NCI-H524 treated with DMSO at 0.1 percent for 48 hours (cell line): ENCODE results near the gene TRPM3.

Experiments
- DNase-seq: peaks from one replicate; lab custom pipeline; 2025; lab: John Stamatoyannopoulos, UW

TRPM3 gene

GRCh38 chr9:70607926-70608325 lies 513.5 kb downstream of the TRPM3 start:
- no peak for DNase-seq

GRCh38 chr9:70607329-70607728 lies 514.1 kb downstream of the TRPM3 start:
- no peak for DNase-seq

DNA sequence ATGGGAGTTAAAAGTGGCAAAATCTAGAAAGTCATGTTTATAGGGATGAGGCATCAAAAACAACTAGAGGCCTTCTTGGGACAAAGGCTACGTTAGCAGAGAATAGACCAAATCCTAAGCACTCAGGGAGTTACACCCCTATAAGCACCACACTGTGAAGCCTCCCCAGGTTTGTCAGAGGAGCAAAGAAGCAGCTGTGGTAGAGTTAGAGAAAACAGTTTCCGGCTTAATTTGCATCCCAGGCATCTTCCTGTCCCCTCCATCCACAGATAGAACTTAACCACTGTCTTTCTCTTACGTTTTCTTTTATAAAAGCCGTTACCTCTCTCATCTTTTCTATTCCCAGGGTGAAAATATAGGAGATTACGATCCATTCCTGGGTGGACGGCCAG lies 518.4 kb downstream of the TRPM3 start:
- DNase-seq = no peak

DNA sequence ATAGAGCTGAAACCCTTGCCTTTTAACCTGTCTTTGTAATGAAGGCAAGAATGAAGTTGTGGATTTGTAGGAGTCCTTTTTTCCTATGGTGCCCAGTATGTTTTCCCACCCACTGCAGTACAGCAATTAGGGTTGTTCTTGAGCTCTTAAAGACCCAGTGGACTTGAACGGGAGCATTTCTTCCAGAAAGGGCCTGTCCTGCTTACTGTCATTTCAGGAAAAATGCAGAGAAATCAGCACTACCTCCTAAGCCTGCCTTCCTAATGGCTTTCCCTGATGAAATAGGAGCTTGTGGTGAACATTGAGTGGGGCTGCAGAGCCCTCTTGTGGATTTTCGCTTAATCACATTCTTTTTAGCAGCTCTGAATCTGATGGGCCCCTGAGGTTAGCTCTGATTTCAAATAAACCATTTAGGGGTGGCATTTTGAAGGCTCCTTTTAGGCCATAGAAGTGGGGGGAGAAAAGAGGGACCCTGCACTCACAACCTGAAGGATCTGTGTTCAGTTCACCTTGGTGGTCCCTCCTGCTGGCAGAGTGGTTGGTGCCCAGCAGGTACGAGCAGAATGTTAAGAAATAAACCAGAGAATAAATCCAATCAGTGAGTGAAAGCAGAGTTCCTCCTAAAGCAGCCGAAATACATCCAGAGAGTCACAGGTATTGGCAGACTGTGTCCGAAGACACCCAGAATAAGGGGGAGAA lies 519.0 kb downstream of the TRPM3 start:
- DNase-seq = peak; percentile 5

- DNase-seq = peak; percentile 61
These were observed 520.1 kb downstream of the TRPM3 start for GRCh38 chr9:70601000-70601951.

- no peak for DNase-seq
These were observed 520.9 kb downstream of the TRPM3 start for GRCh38 chr9:70600506-70600905.

GRCh38 chr9:70597886-70598285 lies 523.5 kb downstream of the TRPM3 start:
- no peak for DNase-seq

DNA sequence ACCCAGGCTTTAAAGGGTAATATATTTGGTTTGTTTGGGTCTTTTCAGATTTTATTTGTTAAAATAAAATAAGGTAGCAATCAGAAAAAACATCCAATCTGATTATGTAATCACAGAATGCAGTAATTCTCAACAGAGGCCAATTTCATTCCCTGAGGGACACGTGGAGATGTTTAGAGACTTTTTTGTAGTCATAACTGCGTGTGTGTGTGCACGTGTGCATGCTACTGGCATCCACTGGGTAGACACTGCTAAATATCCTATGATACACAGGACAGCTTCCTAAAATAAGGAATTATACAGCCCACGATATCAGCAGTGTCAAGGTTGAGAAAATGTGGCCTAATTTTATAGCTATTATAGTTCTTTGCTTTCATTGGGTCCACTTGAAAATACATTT lies 526.2 kb downstream of the TRPM3 start:
- no peak for DNase-seq

- peak; percentile 35 for DNase-seq
These were observed 527.0 kb downstream of the TRPM3 start for GRCh38 chr9:70594386-70594944.

DNA sequence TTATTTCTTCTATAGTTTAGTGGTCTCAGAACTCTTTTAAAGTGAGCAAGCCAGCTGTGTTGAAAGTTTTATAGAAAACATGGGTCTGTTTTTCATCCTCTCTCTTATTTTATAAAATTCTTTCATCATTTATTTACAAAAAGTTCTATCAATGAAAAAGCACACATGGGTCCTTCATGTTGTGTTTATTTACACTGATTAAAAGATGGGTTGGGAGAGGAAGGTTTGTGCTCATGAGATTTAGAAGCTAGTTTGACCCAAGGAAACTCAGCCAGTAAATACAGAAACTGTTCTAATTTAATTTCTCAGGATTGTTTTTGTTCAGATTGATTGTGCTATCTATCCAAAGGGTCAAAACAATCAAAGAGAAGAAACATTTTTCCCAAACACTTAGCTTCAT lies 528.2 kb downstream of the TRPM3 start:
- DNase-seq = no peak

GRCh38 chr9:70590315-70590677 lies 531.1 kb downstream of the TRPM3 start:
- DNase-seq = no peak

- DNase-seq = no peak
These were observed 531.7 kb downstream of the TRPM3 start for GRCh38 chr9:70589571-70590314.

GRCh38 chr9:70588999-70589398 lies 532.4 kb downstream of the TRPM3 start:
- DNase-seq = no peak

GRCh38 chr9:70588381-70588780 lies 533.0 kb downstream of the TRPM3 start:
- no peak for DNase-seq

DNA sequence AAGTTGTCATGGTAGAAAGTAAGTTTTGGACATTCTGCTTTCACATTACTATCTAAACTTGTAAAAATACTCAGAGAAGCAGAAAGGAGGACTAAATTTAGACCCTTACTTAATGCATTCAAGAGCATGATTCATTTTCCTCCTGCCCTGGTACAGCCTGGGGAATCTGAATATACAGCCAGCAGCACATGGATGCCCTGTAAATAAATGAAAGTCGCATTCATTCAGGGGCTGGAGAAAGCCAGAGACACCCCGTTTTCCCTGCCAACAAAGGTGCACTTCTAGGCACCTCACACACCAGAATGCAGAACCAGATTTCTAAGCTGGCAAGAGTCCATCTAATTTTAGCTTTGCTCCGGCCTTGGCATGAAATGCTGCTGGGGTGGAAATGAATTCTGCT lies 534.2 kb downstream of the TRPM3 start:
- no peak for DNase-seq

- DNase-seq = no peak
These were observed 534.9 kb downstream of the TRPM3 start for GRCh38 chr9:70586476-70586875.

DNA sequence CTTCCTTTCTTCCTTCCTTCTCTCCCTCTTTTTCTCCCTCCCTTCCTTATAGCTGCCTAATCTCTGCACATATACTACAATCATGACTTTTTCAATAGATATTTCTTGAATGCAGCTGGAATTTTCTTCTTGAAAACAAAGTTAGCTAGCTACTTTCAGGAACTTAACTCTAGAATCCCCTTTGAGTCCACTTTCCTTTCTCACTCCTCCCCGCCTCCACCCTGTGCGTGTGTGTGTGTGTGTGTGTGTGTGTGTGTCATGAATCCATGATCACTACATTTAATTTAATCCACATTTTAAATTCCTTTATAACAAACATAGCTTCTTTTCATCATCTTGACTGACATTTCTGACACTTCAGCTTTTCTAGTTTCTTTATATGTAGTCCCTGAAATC lies 539.5 kb downstream of the TRPM3 start:
- no peak for DNase-seq

DNA sequence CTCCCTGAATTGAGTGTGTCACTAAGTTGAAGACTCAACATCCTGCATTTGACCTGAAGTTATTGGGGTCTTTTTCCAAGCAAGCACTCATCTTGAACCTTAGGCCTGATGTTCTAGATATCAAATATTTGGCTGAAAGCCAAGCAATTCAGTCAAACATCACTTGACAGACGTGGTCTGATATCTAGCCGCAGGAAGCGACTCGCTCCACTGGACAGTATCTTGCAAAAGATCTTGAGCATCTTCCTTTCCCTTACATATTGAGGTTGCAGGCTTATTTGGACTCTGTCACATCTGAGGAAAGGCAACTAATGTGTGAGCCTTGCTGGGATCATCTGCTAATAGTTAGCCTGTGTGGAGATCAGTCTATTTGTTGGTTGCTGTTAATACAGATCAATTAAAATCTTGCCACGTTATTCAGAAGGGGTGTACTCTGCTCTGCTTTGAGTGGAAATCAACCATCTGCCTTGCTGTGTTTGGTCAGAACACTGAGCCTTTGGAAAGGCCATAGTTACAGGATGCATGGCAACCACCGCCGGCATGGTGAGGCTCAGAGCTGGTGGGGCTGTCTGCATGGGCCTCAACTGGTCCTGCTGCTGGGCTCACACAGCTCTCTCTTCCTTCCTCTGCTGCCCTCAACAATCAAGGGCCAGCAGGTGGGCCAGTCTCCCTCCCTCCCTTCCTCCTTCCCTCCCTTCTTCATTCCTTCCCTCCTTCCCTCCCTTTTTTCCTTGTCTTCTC lies 540.0 kb downstream of the TRPM3 start:
- DNase-seq = no peak

DNA sequence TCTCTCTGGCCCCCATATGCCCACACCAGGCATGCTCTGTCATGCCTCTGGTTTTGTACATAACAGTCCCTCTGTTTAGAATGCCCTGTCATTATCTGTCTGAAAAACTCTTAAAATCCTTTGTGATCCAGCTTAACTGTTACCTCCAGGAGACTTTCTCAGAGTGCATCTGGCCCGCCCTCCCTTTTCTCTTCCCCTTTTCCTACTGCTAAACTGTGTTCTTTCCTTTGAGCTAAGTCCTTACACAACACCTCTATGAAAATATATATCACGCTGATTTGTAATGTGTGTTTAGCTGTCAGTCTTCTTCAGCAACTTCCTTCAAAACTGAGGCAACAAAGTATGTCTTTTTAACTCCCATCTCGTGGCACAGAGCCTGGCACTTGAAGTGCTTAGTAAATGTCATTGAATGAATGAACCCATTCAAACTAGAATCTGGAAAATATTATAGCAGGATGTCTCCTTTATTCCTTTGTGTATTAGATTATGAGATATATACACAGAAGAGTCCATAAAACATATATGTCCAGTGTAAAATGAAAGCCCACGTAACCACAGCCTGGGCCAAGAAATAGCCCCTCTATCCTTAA lies 540.7 kb downstream of the TRPM3 start:
- DNase-seq = no peak

GRCh38 chr9:70579686-70580085 lies 541.7 kb downstream of the TRPM3 start:
- no peak for DNase-seq

GRCh38 chr9:70578720-70579119 lies 542.7 kb downstream of the TRPM3 start:
- no peak for DNase-seq
